H9 (cell line): ENCODE results near the gene SCARB2. TPM values are rescaled to one million over a fixed set of nuclear protein-coding genes. Genes with fewer than 3 reads are reported as not detected.

Experiments
- DNase-seq: peaks from one replicate; pipeline ENCODE4 v3.0.0-alpha.2; 2017
- H2AFZ ChIP-seq: one replicate; pipeline ENCODE4 v1.6.1; 2013; ENCODE audit warnings: mild to moderate bottlenecking, low read length, control low read depth, moderate library complexity
- H2AK5ac ChIP-seq: 2 replicates; pipeline ENCODE4 v1.6.1; 2013; ENCODE audit warnings: low read length, control low read depth, mixed read lengths; ENCODE audit not compliant: insufficient read length
- H2BK120ac ChIP-seq: one replicate; pipeline ENCODE4 v1.6.1; 2013; ENCODE audit warnings: low read depth, mild to moderate bottlenecking, low read length, control low read depth, inconsistent platforms; ENCODE audit not compliant: poor library complexity, severe bottlenecking
- H2BK12ac ChIP-seq: 2 replicates; pipeline ENCODE4 v1.6.1; 2013; ENCODE audit warnings: low read length, control low read depth, mixed read lengths, low read depth; ENCODE audit not compliant: insufficient read length
- H2BK15ac ChIP-seq: 2 replicates; pipeline ENCODE4 v1.6.1; 2013; ENCODE audit warnings: low read depth, low read length, control low read depth
- H2BK20ac ChIP-seq: one replicate; pipeline ENCODE4 v1.6.1; 2013; ENCODE audit warnings: low read depth, mild to moderate bottlenecking, low read length, control low read depth, inconsistent platforms; ENCODE audit not compliant: poor library complexity, severe bottlenecking
- H2BK5ac ChIP-seq: 2 replicates; pipeline ENCODE4 v1.6.1; 2013; ENCODE audit warnings: low read length, control low read depth, mixed read lengths; ENCODE audit not compliant: insufficient read length
- H3K14ac ChIP-seq: 2 replicates; pipeline ENCODE4 v1.6.1; 2013; ENCODE audit warnings: low read length, control low read depth; ENCODE audit not compliant: insufficient read depth
- H3K18ac ChIP-seq: 2 replicates; pipeline ENCODE4 v1.6.1; 2013; ENCODE audit warnings: low read depth, mild to moderate bottlenecking, mixed read lengths, low read length, control low read depth; ENCODE audit not compliant: insufficient read length
- H3K23ac ChIP-seq: 2 replicates; pipeline ENCODE4 v1.6.1; 2013; ENCODE audit warnings: low read length, control low read depth, mixed read lengths, low read depth; ENCODE audit not compliant: insufficient read length
- H3K23me2 ChIP-seq: 2 replicates; pipeline ENCODE4 v1.6.1; 2013; ENCODE audit warnings: low read depth, mild to moderate bottlenecking, mixed read lengths, low read length, control low read depth; ENCODE audit not compliant: insufficient read length, poor library complexity, severe bottlenecking
- H3K27ac ChIP-seq: 2 replicates; pipeline ENCODE4 v1.5.1; 2013; ENCODE audit warnings: low read length, control low read depth, mixed read lengths, low read depth; ENCODE audit not compliant: insufficient read length
- H3K27me3 ChIP-seq: 2 replicates; pipeline ENCODE4 v1.6.1; 2013; ENCODE audit warnings: low read length, control low read depth, inconsistent platforms; ENCODE audit not compliant: insufficient read depth
- H3K4ac ChIP-seq: 2 replicates; pipeline ENCODE4 v1.6.1; 2013; ENCODE audit warnings: low read depth, mild to moderate bottlenecking, control low read depth, inconsistent platforms, low read length, moderate library complexity
- H3K4me1 ChIP-seq: 2 replicates; pipeline ENCODE4 v1.6.1; 2013; ENCODE audit warnings: low read length, control low read depth, inconsistent platforms; ENCODE audit not compliant: insufficient read depth
- H3K4me2 ChIP-seq: 2 replicates; pipeline ENCODE4 v1.6.1; 2013; ENCODE audit warnings: low read length, control low read depth, mixed read lengths; ENCODE audit not compliant: insufficient read length, insufficient read depth
- H3K56ac ChIP-seq: 2 replicates; pipeline ENCODE4 v1.6.1; 2013; ENCODE audit warnings: low read depth, mild to moderate bottlenecking, mixed read lengths, low read length, control low read depth; ENCODE audit not compliant: insufficient read length
- H3K79me1 ChIP-seq: 2 replicates; pipeline ENCODE4 v1.6.1; 2013; ENCODE audit warnings: low read depth, mild to moderate bottlenecking, moderate library complexity, low read length, control low read depth, inconsistent platforms; ENCODE audit not compliant: insufficient read depth, poor library complexity, severe bottlenecking
- H3K79me2 ChIP-seq: 2 replicates; pipeline ENCODE4 v1.6.1; 2013; ENCODE audit warnings: low read length, control low read depth, inconsistent platforms; ENCODE audit not compliant: insufficient read depth
- H3K9ac ChIP-seq: 2 replicates; pipeline ENCODE4 v1.6.1; 2013; ENCODE audit warnings: low read length, control low read depth, mixed read lengths; ENCODE audit not compliant: insufficient read length; ENCODE audit errors: extremely low read depth
- H3K9me3 ChIP-seq: one replicate; pipeline ENCODE4 v1.6.1; 2013; ENCODE audit warnings: low read depth, low read length, inconsistent platforms; ENCODE audit not compliant: control insufficient read depth
- H3T11ph ChIP-seq: one replicate; pipeline ENCODE4 v1.6.1; 2013; ENCODE audit warnings: mild to moderate bottlenecking, low read length, control low read depth, inconsistent platforms
- H4K20me1 ChIP-seq: one replicate; pipeline ENCODE4 v1.6.1; 2013; ENCODE audit not compliant: control insufficient read depth, insufficient read length, insufficient read depth
- H4K5ac ChIP-seq: 2 replicates; pipeline ENCODE4 v1.6.1; 2013; ENCODE audit warnings: low read depth, mild to moderate bottlenecking, mixed read lengths, low read length, control low read depth; ENCODE audit not compliant: insufficient read length
- H4K8ac ChIP-seq: replicated peaks from 2 replicates; pipeline ENCODE4 v1.6.1; 2013; ENCODE audit warnings: low read length, control low read depth, mixed read lengths, low read depth; ENCODE audit not compliant: insufficient read length
- H4K91ac ChIP-seq: 2 replicates; pipeline ENCODE4 v1.6.1; 2013; ENCODE audit warnings: low read depth, mild to moderate bottlenecking, moderate library complexity, mixed read lengths, low read length, control low read depth; ENCODE audit not compliant: insufficient read length
- H3K27ac Mint-ChIP-seq, 3 experiments: 2 replicates in 2 of 3; 3 replicates in 1 of 3; pipeline ENCODE4 v1.8.0; 2020 to 2021; ENCODE audit warnings: mixed read lengths in 3 of 3, mild to moderate bottlenecking in 1 of 3, moderate library complexity in 1 of 3
- H3K27me3 Mint-ChIP-seq: 2 replicates; pipeline ENCODE4 v1.8.0; 2021; ENCODE audit warnings: low read depth, mild to moderate bottlenecking, moderate library complexity, mixed read lengths
- H3K36me3 Mint-ChIP-seq, 3 experiments: 2 replicates in 2 of 3; 3 replicates in 1 of 3; pipeline ENCODE4 v1.8.0; 2020 to 2021; ENCODE audit warnings: low read depth in 3 of 3, mixed read lengths in 3 of 3; ENCODE audit not compliant: insufficient read depth in 1 of 3
- H3K4me1 Mint-ChIP-seq, 2 experiments: 2 replicates each; pipeline ENCODE4 v1.8.0; 2020; ENCODE audit warnings: mixed read lengths in 2 of 2
- H3K4me3 Mint-ChIP-seq, 2 experiments: 2 replicates in 1 of 2; 3 replicates in 1 of 2; pipeline ENCODE4 v1.8.0; 2020 to 2021; ENCODE audit warnings: mild to moderate bottlenecking in 2 of 2, mixed read lengths in 2 of 2, moderate library complexity in 1 of 2
- H3K9me3 Mint-ChIP-seq, 2 experiments: 2 replicates in 1 of 2; 3 replicates in 1 of 2; pipeline ENCODE4 v1.8.0; 2020; ENCODE audit warnings: mild to moderate bottlenecking in 2 of 2, mixed read lengths in 2 of 2, moderate library complexity in 1 of 2
- WGBS: extraction: QIAGEN DNeasy Blood & Tissue Kit; methylation state at CpG from one replicate; pipeline ENCODE4 v1.1.7; 2013; ENCODE audit warnings: missing lambda C conversion rate, low lambda C conversion rate, mixed read lengths; ENCODE audit not compliant: insufficient read length; ENCODE audit errors: extremely low coverage; 5-methylcytosine and 5-hydroxymethylcytosine counted together
- total RNA-seq: library from RNA; stranded (reverse); gene quantifications from 2 replicates; pipeline ENCODE4 v1.2.1, GENCODE V29; 2021
- TF ChIP-seq, protein P1 (sequence below): fragments of 200-600 bp; sonication (generic); conservative IDR thresholded peaks from 3 replicates; pipeline ENCODE4 v1.8.0; 2021; ENCODE audit warnings: antibody characterized with exemption, mild to moderate bottlenecking

Gene SCARB2
- total RNA-seq, 1 experiment from 2014 or later, result 36.4 TPM

DNA sequence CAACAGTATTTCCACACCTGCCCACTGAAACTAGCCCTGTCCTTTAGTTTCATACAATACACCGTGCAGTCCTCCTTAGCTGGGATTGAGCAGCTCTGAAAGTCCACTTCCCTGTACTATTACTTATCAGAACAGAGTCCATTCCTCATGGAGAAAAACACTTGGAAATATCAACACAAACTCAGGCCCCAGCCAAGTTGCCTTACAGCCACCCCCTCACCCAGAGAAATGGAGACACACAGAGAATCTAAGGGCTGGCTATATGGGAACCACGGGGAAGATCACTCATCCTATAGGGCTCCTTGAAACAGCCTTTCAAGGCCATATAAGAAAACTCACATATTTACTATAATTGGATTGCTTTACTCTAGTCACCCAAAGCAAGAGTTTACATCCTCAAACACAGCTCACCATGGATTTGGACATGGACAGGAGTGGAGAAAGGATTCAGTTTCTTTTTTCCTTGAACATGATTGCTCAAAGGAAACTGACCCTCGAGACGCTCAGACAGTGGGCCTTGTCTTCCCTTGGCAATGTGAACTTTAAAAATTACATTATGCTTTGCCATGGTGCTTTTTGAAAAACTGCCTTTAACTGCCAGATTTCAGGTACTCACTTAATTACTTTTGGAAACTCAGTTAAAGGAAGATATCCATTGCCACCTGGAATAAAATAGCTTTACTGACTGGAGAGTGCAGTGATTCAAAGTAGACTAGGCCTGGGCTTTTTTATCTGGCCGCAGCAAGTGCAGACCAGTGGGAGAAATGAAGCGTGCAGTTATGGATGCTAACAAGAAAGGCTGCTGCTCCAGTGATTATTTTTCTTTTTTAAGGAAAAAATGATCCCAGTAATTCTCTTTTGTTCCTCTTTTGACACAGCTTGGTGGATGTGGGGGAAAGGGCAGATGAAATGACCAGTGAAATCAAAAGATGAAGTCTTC lies 1.6 kb downstream of the SCARB2 start:
- Histone ChIP-seq H2BK120ac (no peak overlapping the region), H2BK20ac (no peak overlapping the region), H3K4me2 (peak overlapping the region; percentile 88), H4K8ac (no peak overlapping the region), H3K9ac (no peak overlapping the region), H2AFZ (no peak overlapping the region), H3K18ac (no peak overlapping the region), H3K56ac (no peak overlapping the region), H3K9me3 (no peaks in the 10 kb centered on the region), H3K27me3 (no peaks in the 10 kb centered on the region), H2BK15ac (no peak overlapping the region), H3K27ac (no peak overlapping the region), H3K23me2 (peaks cover 10% of the 10 kb centered on the region), H3K79me2 (no peaks in the 10 kb centered on the region; the same call in 1 of the 2 replicates), H4K20me1 (no peaks in the 10 kb centered on the region), H3K4ac (no peak overlapping the region), H3K14ac (no peak overlapping the region), H3T11ph (no peak overlapping the region), H2BK12ac (no peak overlapping the region), H3K23ac (no peak overlapping the region), H2AK5ac (no peak overlapping the region), H3K4me1 (peaks cover 4% of the 10 kb centered on the region; the same call in 1 of the 2 replicates), H3K79me1 (no peaks in the 10 kb centered on the region), H2BK5ac (no peak overlapping the region), H4K91ac (no peak overlapping the region), H4K5ac (no peak overlapping the region)
- H3K9me3 Mint-ChIP-seq, result no peaks in the 10 kb centered on the region
- no CpG with 5 or more reads among the region's 6 CpGs for WGBS
- H3K4me3 Mint-ChIP-seq, result peak overlapping the region; percentile 91 to 92
- peaks cover 45 to 46% of the 10 kb centered on the region in 2 experiments for H3K4me1 Mint-ChIP-seq
- TF ChIP-seq, protein P1, sequence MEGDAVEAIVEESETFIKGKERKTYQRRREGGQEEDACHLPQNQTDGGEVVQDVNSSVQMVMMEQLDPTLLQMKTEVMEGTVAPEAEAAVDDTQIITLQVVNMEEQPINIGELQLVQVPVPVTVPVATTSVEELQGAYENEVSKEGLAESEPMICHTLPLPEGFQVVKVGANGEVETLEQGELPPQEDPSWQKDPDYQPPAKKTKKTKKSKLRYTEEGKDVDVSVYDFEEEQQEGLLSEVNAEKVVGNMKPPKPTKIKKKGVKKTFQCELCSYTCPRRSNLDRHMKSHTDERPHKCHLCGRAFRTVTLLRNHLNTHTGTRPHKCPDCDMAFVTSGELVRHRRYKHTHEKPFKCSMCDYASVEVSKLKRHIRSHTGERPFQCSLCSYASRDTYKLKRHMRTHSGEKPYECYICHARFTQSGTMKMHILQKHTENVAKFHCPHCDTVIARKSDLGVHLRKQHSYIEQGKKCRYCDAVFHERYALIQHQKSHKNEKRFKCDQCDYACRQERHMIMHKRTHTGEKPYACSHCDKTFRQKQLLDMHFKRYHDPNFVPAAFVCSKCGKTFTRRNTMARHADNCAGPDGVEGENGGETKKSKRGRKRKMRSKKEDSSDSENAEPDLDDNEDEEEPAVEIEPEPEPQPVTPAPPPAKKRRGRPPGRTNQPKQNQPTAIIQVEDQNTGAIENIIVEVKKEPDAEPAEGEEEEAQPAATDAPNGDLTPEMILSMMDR, result no peak
- H3K27me3 Mint-ChIP-seq, result peaks cover 15% of the 10 kb centered on the region
- peak overlapping the region in 1 of 3 experiments; percentile 7; a peak in 2 of 7 replicates for H3K27ac Mint-ChIP-seq
- H3K36me3 Mint-ChIP-seq, result no peaks in the 10 kb centered on the region; a peak in 1 of 7 replicates
- no peak for DNase-seq
